ENCODE results near the gene PNLDC1.
"Not testable (repeated sequence)": the region's sequence is repeated elsewhere in the genome, so short reads cannot be mapped to it uniquely, and the experiment has no call there.

PNLDC1 gene

DNA sequence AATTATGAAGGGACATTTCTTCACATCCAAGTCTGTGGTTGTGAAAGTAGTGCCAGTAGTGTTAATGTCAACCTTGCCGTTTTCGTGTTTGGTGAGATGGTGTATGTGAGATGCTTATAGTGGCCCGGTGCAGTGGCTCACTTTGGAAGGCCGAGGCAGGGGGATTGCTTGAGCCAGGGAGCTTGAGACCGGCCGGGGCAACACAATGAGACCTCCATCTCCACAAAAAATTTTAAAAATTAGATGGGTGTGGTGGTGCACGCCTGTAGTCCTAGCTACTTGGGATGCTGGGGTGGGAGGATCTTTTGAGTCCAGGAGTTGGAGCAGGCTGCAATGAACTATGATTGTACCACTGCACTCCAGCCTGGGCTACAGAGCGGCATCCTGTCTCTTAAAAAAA is 37.4 kb downstream of the PNLDC1 start:
- Mint-ChIP-seq H3K4me1 (no peaks in the 10 kb centered on the region), H3K4me3 (no peak overlapping the region), H3K27ac (no peak overlapping the region), H3K36me3 (no peaks in the 10 kb centered on the region), H3K27me3 (peaks cover 13% of the 10 kb centered on the region), H3K9me3 (no peaks in the 10 kb centered on the region)
- ATAC-seq (ENCODE audit: low read depth) (no peak), DNase-seq (ENCODE audit: low spot score in 2 of 2) (no peak)

DNA sequence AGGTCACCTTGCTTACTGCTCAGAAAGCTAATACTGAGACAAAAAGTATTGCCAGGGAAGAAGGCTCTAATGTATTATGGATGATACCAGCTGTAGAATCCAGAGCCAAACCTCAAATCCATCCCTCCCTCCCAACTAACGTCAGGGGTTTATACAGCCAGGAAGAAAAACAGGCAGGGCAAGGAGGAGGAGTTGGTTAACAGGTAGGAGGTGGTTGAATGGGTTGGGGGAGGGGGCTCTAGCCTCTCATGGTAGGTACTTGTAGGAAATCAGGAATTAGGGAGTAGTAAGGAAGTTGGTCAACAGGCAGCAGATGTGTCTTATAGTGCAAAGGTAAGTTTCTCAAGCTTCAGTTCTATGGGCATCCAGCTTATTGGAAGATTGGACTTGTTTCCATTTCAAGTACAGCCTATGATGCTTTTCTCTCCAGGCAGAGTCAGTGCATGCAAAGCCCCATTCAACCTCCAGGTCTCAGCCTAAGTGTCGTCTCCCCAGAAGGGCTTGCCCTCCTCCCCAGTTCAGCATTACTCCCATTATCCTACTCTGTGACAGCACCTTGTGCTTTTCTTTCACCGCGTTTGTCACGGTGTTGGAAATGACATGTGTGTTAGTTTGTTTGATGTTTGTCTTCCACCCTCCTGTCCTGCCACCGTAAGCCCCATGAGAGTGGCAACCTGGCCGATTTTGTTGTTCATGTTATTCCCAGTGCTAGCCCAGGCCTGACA is 38.1 kb downstream of the PNLDC1 start:
- Mint-ChIP-seq H3K4me3 (no peak overlapping the region), H3K9me3 (no peaks in the 10 kb centered on the region), H3K36me3 (no peaks in the 10 kb centered on the region), H3K4me1 (no peaks in the 10 kb centered on the region), H3K27me3 (peaks cover 13% of the 10 kb centered on the region), H3K27ac (no peak overlapping the region)
- no peak for ATAC-seq (ENCODE audit: low read depth)
- no peak for DNase-seq (ENCODE audit: low spot score in 2 of 2)

DNA sequence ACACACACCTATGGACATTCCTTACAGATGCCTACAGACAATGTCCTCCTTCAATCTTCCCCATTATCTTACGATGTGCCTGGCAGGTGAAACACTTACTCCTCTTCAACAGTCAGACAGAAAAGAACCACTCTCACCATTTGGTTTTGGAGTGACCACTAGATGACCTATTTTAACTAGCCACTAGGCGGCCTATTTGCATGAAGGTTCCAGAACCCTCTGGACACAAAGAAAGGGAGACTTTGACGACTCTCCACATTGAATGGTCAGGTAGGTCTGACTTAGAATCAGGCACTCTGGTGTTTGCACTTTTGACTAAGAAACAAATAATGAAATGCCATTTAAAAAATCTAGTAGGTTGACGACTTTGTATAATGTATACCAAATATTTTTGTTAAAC is 42.0 kb downstream of the PNLDC1 start:
- no peaks in the 10 kb centered on the region for H3K4me1 Mint-ChIP-seq
- DNase-seq (ENCODE audit: low spot score in 2 of 2) (no peak), ATAC-seq (ENCODE audit: low read depth) (no peak)

GRCh38 chr6:159844737-159845645 is 44.9 kb downstream of the PNLDC1 start:
- H3K9me3 Mint-ChIP-seq, result peaks cover 8% of the 10 kb centered on the region
- peaks cover 3% of the 10 kb centered on the region for H3K36me3 Mint-ChIP-seq
- H3K4me1 Mint-ChIP-seq, result no peaks in the 10 kb centered on the region
- no peak for ATAC-seq (ENCODE audit: low read depth)
- no peak overlapping the region for H3K4me3 Mint-ChIP-seq
- DNase-seq (ENCODE audit: low spot score in 2 of 2), result no peak
- no peak overlapping the region for H3K27ac Mint-ChIP-seq
- peaks cover under 1% of the 10 kb centered on the region for H3K27me3 Mint-ChIP-seq

More for the DNA sequence above, 42.0 kb downstream of the PNLDC1 start:
- H3K27me3 Mint-ChIP-seq, result peaks cover 9% of the 10 kb centered on the region
- no peaks in the 10 kb centered on the region for H3K9me3 Mint-ChIP-seq
- H3K36me3 Mint-ChIP-seq, result no peaks in the 10 kb centered on the region
- H3K27ac Mint-ChIP-seq, result no peak overlapping the region
- H3K4me3 Mint-ChIP-seq, result no peak overlapping the region

DNA sequence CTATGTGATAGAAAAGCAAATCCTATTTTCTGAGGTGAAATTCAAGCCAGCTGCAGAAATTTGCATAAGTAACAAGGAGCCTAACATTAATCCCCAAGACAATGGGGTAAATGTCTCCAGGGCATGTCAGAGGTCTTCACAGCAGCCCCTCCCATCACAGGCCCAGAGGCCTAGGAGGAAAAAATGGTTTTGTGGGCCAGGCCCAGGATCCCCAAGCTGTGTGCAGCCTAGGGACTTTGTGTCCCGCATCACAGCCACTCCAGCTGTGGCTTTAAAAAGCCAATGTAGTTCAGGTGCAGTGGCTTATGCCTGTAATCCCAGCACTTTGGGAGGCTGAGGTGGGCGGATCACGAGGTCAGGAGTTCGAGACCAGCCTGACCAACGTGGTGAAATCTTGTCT is 48.5 kb downstream of the PNLDC1 start:
- H3K9me3 Mint-ChIP-seq, result peaks cover 11% of the 10 kb centered on the region
- not testable (repeated sequence) for ATAC-seq (ENCODE audit: low read depth); H3K4me3 Mint-ChIP-seq; H3K27ac Mint-ChIP-seq; H3K36me3 Mint-ChIP-seq; DNase-seq (ENCODE audit: low spot score in 2 of 2); H3K27me3 Mint-ChIP-seq; H3K4me1 Mint-ChIP-seq

DNA sequence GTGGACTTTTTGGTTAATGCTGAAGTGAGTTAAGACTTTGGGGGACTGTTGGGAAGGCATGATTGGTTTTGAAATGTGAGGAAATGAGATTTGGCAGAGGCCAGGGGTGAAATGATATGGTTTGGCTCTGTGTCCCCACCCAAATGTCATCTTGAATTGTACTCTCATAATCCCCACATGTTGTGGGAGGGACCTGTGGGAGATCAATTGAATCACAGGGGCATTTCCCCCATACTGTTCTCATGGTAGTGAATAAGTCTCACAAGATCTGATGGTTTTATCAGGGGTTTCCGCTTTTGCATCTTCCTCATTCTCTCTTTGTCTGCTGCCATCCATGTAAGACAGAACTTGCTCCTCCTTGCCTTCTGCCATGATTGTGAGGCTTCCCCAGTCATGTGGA is 49.8 kb downstream of the PNLDC1 start:
- not testable (repeated sequence) for ATAC-seq (ENCODE audit: low read depth); H3K27me3 Mint-ChIP-seq

DNA sequence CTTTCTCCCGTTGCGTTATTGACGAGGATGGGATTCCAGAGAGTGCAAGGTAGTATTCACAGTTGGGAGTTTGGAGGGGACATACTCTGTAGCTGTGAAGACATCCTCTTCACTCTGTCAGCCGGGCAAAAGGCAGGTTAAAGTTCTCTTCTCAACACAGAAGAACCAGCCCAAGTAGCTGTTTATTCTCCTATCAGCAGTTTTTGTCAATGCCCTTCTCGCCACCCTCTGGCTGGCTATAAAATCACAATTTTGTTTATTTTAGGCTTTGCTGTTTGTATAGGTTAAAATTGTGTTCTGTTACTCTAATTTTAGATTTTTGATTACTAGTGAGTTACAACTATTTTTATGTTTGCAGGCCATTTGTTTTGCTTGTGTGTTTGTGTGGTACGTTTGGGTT is 52.8 kb downstream of the PNLDC1 start:
- no peak for DNase-seq (ENCODE audit: low spot score in 2 of 2)
- Mint-ChIP-seq H3K4me3 (no peak overlapping the region), H3K9me3 (peaks cover 16% of the 10 kb centered on the region), H3K36me3 (peaks cover 3% of the 10 kb centered on the region), H3K27me3 (peaks cover 5% of the 10 kb centered on the region), H3K4me1 (no peaks in the 10 kb centered on the region), H3K27ac (no peak overlapping the region)
- no peak for ATAC-seq (ENCODE audit: low read depth)

More for the DNA sequence above, 49.8 kb downstream of the PNLDC1 start:
- not testable (repeated sequence) for DNase-seq (ENCODE audit: low spot score in 2 of 2); H3K4me3 Mint-ChIP-seq; H3K4me1 Mint-ChIP-seq; H3K36me3 Mint-ChIP-seq; H3K27ac Mint-ChIP-seq
- H3K9me3 Mint-ChIP-seq, result peaks cover 11% of the 10 kb centered on the region

GRCh38 chr6:159853754-159854153 is 53.7 kb downstream of the PNLDC1 start:
- peaks cover 2% of the 10 kb centered on the region for H3K36me3 Mint-ChIP-seq
- H3K27me3 Mint-ChIP-seq, result peaks cover 5% of the 10 kb centered on the region
- no peaks in the 10 kb centered on the region for H3K4me1 Mint-ChIP-seq
- ATAC-seq (ENCODE audit: low read depth), result no peak
- no peak overlapping the region for H3K27ac Mint-ChIP-seq
- no peak for DNase-seq (ENCODE audit: low spot score in 2 of 2)
- H3K9me3 Mint-ChIP-seq, result peaks cover 13% of the 10 kb centered on the region
- H3K4me3 Mint-ChIP-seq, result no peak overlapping the region

DNA sequence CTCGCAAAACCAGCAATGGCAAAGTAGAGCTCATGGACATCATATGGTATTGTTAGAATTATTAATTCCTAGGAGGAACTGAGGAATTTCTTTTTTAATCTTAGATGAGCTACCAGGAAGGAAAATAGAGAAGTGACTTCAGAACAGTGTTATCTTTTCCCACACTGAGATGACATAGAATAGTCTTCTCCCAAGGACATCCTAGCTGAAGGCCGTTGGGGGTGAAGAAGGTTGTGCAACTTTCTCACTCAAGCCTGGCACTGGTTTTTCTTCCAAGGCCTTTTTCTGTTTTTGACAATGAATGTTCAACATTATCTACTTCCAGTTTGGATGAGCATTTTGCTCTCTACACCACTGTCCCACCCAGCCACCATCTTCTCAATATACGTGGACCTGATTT is 54.9 kb downstream of the PNLDC1 start:
- ATAC-seq (ENCODE audit: low read depth) (no peak), DNase-seq (ENCODE audit: low spot score in 2 of 2) (no peak)
- H3K9me3 Mint-ChIP-seq, result peaks cover 13% of the 10 kb centered on the region
- H3K27me3 Mint-ChIP-seq, result peaks cover 5% of the 10 kb centered on the region
- no peak overlapping the region for H3K27ac Mint-ChIP-seq
- H3K4me3 Mint-ChIP-seq, result no peak overlapping the region
- peaks cover 2% of the 10 kb centered on the region for H3K36me3 Mint-ChIP-seq
- H3K4me1 Mint-ChIP-seq, result no peaks in the 10 kb centered on the region

DNA sequence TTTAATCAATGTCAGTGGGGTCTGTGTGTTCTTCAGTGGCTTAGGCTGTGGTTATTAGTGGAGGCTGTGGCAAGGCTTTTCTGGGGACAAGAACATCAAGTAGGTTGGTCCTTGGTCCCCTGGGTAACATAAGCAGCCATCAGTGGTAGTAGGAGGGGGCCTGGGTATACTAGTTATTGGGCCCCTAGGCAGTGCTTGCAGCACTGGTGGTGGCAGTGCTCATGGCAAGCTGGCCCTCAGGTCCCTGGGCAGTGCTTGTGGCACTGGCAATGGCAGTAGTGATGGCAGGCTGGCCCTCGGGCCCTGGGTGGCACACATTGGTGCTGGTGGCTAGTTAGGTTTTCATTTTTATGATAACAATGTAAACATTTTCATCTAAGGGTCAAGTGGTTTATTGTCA is 58.2 kb downstream of the PNLDC1 start:
- Mint-ChIP-seq H3K36me3 (no peaks in the 10 kb centered on the region), H3K4me3 (no peak overlapping the region), H3K9me3 (peaks cover 10% of the 10 kb centered on the region), H3K27ac (no peak overlapping the region), H3K27me3 (peaks cover 11% of the 10 kb centered on the region), H3K4me1 (no peaks in the 10 kb centered on the region)
- no peak for ATAC-seq (ENCODE audit: low read depth)
- no peak for DNase-seq (ENCODE audit: low spot score in 2 of 2)

DNA sequence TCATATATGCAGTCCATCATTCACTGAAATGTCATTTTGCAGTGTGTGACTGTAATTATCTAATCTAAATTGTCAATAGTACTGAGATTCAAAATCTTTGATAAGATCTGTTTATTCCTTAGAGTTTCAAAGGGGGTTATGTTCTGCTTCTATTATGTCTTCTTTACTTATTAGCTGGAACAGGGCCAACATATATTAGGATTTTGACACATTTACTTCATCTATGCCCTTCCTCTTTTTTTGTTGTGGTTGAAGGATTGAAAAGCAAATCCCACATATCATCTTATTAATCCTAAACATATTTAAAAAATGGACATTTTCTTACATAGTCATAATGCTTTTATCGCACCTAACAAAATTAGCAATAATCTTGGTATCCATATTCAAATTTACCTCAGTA is 60.4 kb downstream of the PNLDC1 start:
- no peaks in the 10 kb centered on the region for H3K4me1 Mint-ChIP-seq
- no peak overlapping the region for H3K27ac Mint-ChIP-seq
- H3K36me3 Mint-ChIP-seq, result no peaks in the 10 kb centered on the region
- H3K27me3 Mint-ChIP-seq, result peaks cover 11% of the 10 kb centered on the region
- H3K9me3 Mint-ChIP-seq, result peaks cover 10% of the 10 kb centered on the region
- H3K4me3 Mint-ChIP-seq, result no peak overlapping the region
- DNase-seq (ENCODE audit: low spot score in 2 of 2) (no peak), ATAC-seq (ENCODE audit: low read depth) (no peak)

DNA sequence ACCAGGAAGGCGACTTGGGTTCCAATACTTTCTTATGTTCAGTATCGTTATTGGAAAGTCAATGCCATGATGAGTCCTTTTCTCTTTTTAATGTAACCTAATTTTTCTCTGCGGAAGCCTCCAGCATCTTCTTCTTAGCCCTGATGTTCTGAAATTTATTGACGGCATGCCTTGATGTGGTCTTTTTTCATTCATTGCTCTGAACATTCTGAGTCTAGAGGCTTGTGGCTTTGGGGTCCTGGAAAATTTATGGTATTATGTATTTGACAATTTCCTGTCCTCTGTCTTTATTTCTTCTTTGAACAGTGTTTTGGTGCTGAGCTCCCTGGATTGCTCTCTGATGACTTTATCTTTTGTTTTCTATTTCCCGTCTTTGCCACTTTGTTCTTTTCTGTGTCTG is 62.0 kb downstream of the PNLDC1 start:
- Mint-ChIP-seq H3K27me3 (peaks cover 9% of the 10 kb centered on the region), H3K9me3 (peaks cover 6% of the 10 kb centered on the region), H3K4me3 (no peak overlapping the region), H3K36me3 (no peaks in the 10 kb centered on the region), H3K4me1 (no peaks in the 10 kb centered on the region), H3K27ac (no peak overlapping the region)
- ATAC-seq (ENCODE audit: low read depth), result no peak
- DNase-seq (ENCODE audit: low spot score in 2 of 2), result no peak

- not testable (repeated sequence) for H3K27ac Mint-ChIP-seq, H3K4me1 Mint-ChIP-seq, H3K9me3 Mint-ChIP-seq, H3K4me3 Mint-ChIP-seq, H3K36me3 Mint-ChIP-seq
- ATAC-seq (ENCODE audit: low read depth) (peak; percentile 42), DNase-seq (ENCODE audit: low spot score in 2 of 2) (peak in 1 of 2 donors; percentile 25)
- H3K27me3 Mint-ChIP-seq, result peaks cover 12% of the 10 kb centered on the region
Measured at GRCh38 chr6:159863341-159863740, 63.3 kb downstream of the PNLDC1 start.

GRCh38 chr6:159865226-159865920 is 65.3 kb downstream of the PNLDC1 start:
- Mint-ChIP-seq H3K9me3 (peaks cover 3% of the 10 kb centered on the region), H3K4me3 (no peak overlapping the region), H3K27ac (no peak overlapping the region), H3K4me1 (no peaks in the 10 kb centered on the region), H3K36me3 (no peaks in the 10 kb centered on the region), H3K27me3 (peaks cover 12% of the 10 kb centered on the region)
- ATAC-seq (ENCODE audit: low read depth) (no peak), DNase-seq (ENCODE audit: low spot score in 2 of 2) (no peak)

Measured in memory B cell (primary cell).